NCI-H69 (cell line): Measurements from ENCODE around the gene VAV2.
A peak's percentile ranks its signal among the peaks of the same experiment; 100 is the strongest.

Experiments
- DNase-seq: peaks from one replicate; lab custom pipeline; 2025; lab: John Stamatoyannopoulos, UW

The VAV2 gene

GRCh38 chr9:133835262-133835901, 156.7 kb downstream of the VAV2 start:
- DNase-seq, result peak; percentile 59

- DNase-seq, result no peak
Measured at GRCh38 chr9:133834080-133834976, 157.8 kb downstream of the VAV2 start.

- no peak for DNase-seq
Measured at GRCh38 chr9:133833388-133834025, 158.6 kb downstream of the VAV2 start.

GRCh38 chr9:133832877-133833276, 159.2 kb downstream of the VAV2 start:
- no peak for DNase-seq

- DNase-seq, result no peak
Measured at GRCh38 chr9:133830711-133831110, 161.4 kb downstream of the VAV2 start.

- no peak for DNase-seq
Measured at GRCh38 chr9:133830310-133830709, 161.8 kb downstream of the VAV2 start.

- no peak for DNase-seq
Measured at GRCh38 chr9:133828338-133828997, 163.7 kb downstream of the VAV2 start.

- DNase-seq, result no peak
Measured at GRCh38 chr9:133826289-133827085, 165.6 kb downstream of the VAV2 start.

GRCh38 chr9:133825555-133826218, 166.4 kb downstream of the VAV2 start:
- no peak for DNase-seq

- DNase-seq, result no peak
Measured at GRCh38 chr9:133824802-133825186, 167.3 kb downstream of the VAV2 start.

- no peak for DNase-seq
Measured at GRCh38 chr9:133824106-133824801, 167.9 kb downstream of the VAV2 start.

GRCh38 chr9:133823189-133824105, 168.7 kb downstream of the VAV2 start:
- DNase-seq, result no peak

- no peak for DNase-seq
Measured at GRCh38 chr9:133822430-133823065, 169.6 kb downstream of the VAV2 start.

- DNase-seq, result peak; percentile 72
Measured at GRCh38 chr9:133821601-133822429, 170.3 kb downstream of the VAV2 start.

GRCh38 chr9:133819923-133820322, 172.2 kb downstream of the VAV2 start:
- DNase-seq, result no peak

- peak; percentile 22 for DNase-seq
Measured at GRCh38 chr9:133818444-133818843, 173.7 kb downstream of the VAV2 start.

- no peak for DNase-seq
Measured at GRCh38 chr9:133815781-133816180, 176.3 kb downstream of the VAV2 start.
